ENCODE data around the gene C10orf95. TPM values are rescaled to one million over a fixed set of nuclear protein-coding genes. Genes with fewer than 3 reads are reported as not detected.

C10orf95 gene
- total and polyA plus RNA-seq, 7 donors = 0.36 to 2.4 (median 0.99) TPM; not detected in 3

- intact Hi-C loops (cut with DNase I) = no loop called here
- WGBS, 2 donors = 84 to 88% methylated on average over 27 of the region's 27 CpGs
Measured at GRCh38 chr10:102473445-102474331, 22.3 kb upstream of the C10orf95 start.

DNA sequence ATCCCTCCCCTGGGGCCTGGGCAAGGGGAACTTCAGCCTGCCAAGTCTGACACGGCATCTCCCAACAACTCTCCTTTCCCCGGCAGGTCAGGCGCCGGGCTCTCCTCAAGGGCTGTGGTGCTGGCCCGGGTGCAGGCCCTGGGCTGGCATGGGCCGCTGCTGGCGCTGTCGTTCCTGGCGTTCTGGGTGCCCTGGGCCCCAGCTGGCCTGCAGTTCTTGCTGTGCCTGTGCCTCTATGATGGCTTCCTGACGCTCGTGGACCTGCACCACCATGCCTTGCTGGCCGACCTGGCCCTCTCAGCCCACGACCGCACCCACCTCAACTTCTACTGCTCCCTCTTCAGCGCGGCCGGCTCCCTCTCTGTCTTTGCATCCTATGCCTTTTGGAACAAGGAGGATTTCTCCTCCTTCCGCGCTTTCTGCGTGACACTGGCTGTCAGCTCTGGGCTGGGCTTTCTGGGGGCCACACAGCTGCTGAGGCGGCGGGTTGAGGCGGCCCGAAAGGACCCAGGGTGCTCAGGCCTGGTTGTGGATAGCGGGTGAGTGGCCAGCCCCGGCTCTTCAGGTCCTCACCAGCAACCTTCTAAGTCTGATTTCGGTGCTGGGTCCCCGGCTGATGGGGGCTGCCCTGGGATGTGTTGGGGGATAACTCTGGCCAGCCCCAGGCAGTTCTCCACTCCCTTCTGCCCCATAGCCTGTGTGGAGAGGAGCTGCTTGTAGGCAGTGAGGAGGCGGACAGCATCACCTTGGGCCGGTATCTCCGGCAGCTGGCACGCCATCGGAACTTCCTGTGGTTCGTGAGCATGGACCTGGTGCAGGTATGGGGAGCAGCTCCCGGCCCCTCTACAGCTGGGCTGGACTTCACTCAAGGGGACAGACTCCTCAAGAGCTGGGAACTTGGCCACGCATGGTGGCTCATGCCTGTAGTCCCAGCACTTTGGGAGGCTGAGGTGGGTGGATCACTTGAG lies 19.5 kb upstream of the C10orf95 start:
- H3K4me3 ChIP-seq = no peak overlapping the region
- H3K36me3 ChIP-seq = peaks cover 0 to 5% (median 0%) of the 10 kb centered on the region in 4 donors
- TF ChIP-seq CTCF (IDR thresholded peaks at IDR 0.05) = no peak
- TF ChIP-seq POLR2A (IDR thresholded peaks at IDR 0.05) = no peak
- TF ChIP-seq EP300 (IDR thresholded peaks at IDR 0.05) = no peak
- TF ChIP-seq POLR2AphosphoS5 (IDR thresholded peaks at IDR 0.05) = no peak
- H3K27me3 ChIP-seq = no peaks in the 10 kb centered on the region
- intact Hi-C loops (cut with DNase I) = no loop called here
- H3K27ac ChIP-seq = no peak overlapping the region
- H3K9me3 ChIP-seq = no peaks in the 10 kb centered on the region
- H3K4me1 ChIP-seq = no peaks in the 10 kb centered on the region
- 95 to 96% methylated on average over 36 of the region's 36 CpGs for WGBS, 2 donors
- DNase-seq = no peak

More at GRCh38 chr10:102473445-102474331, 22.3 kb upstream of the C10orf95 start:
- Histone ChIP-seq H3K4me1 (no peaks in the 10 kb centered on the region), H3K4me3 (no peak overlapping the region), H3K27me3 (no peaks in the 10 kb centered on the region), H3K36me3 (peaks cover 0 to 9% (median 0%) of the 10 kb centered on the region in 4 donors), H3K27ac (no peak overlapping the region), H3K9me3 (no peaks in the 10 kb centered on the region)
- TF ChIP-seq CTCF (IDR thresholded peaks at IDR 0.05) (no peak), POLR2AphosphoS5 (IDR thresholded peaks at IDR 0.05) (peak in 1 of 4 donors; percentile 35)
- DNase-seq = no peak

DNA sequence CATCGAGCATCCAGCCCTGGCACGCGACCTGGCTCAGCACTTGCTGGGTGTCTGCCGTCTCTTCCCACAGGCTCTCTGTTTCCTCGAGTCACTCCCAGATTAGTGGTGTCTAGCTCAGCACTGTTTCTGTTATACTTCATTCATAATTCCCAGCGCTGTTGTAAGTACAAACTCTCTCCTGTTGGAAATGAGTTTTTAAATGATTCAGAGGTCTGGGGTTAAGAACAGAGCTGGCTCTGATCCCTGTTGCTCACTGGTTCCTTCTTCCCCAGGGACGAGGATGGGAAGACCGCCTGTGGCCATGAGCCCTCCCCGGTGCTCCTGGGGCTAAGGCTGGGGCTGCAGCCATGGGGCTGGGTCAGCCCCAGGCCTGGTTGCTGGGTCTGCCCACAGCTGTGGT lies 17.3 kb upstream of the C10orf95 start:
- peaks cover 0 to 5% (median 0%) of the 10 kb centered on the region in 4 donors for H3K36me3 ChIP-seq
- intact Hi-C loops (cut with DNase I) = no loop called here
- H3K9me3 ChIP-seq = no peaks in the 10 kb centered on the region
- no peaks in the 10 kb centered on the region for H3K4me1 ChIP-seq
- WGBS, 2 donors = 89 to 90% methylated on average over 9 of the region's 9 CpGs
- no peak for DNase-seq
- H3K27ac ChIP-seq = no peak overlapping the region
- TF ChIP-seq POLR2AphosphoS5 (IDR thresholded peaks at IDR 0.05) (no peak), CTCF (IDR thresholded peaks at IDR 0.05) (no peak), POLR2A (IDR thresholded peaks at IDR 0.05) (no peak), EP300 (IDR thresholded peaks at IDR 0.05) (no peak)
- H3K27me3 ChIP-seq = no peaks in the 10 kb centered on the region
- no peak overlapping the region for H3K4me3 ChIP-seq

GRCh38 chr10:102467971-102468438 lies 16.7 kb upstream of the C10orf95 start:
- Histone ChIP-seq H3K4me3 (no peak overlapping the region), H3K4me1 (no peaks in the 10 kb centered on the region), H3K36me3 (peaks cover 0 to 5% (median 0%) of the 10 kb centered on the region in 4 donors), H3K27me3 (no peaks in the 10 kb centered on the region), H3K9me3 (no peaks in the 10 kb centered on the region), H3K27ac (no peak overlapping the region)
- 9 to 54% methylated on average over 6 of the region's 6 CpGs for WGBS, 2 donors
- no peak for DNase-seq
- TF ChIP-seq EP300 (IDR thresholded peaks at IDR 0.05) (no peak), CTCF (IDR thresholded peaks at IDR 0.05) (no peak), POLR2A (IDR thresholded peaks at IDR 0.05) (no peak), POLR2AphosphoS5 (IDR thresholded peaks at IDR 0.05) (no peak)
- intact Hi-C loops (cut with DNase I) = no loop called here

Measured in sigmoid colon (tissue), 7 donors.